SK-N-DZ (cell line): ENCODE data around the gene SLC52A3. TPM values are rescaled to one million over a fixed set of nuclear protein-coding genes. Genes with fewer than 3 reads are reported as not detected.
A peak's percentile ranks its signal among the peaks of the same experiment; 100 is the strongest.
"Not testable (repeated sequence)": the region's sequence is repeated elsewhere in the genome, so short reads cannot be mapped to it uniquely, and the experiment has no call there.

Source experiments
- DNase-seq: peaks from one replicate; pipeline ENCODE4 v3.0.0-alpha.2; 2015; ENCODE audit warnings: low spot score
- polyA plus RNA-seq, 2 experiments: library from polyadenylated mRNA; depleted of rRNA; stranded (reverse); fragments of >200 nt; gene quantifications; 2 replicates each; pipeline ENCODE4 v1.2.3, GENCODE V29; 2014

The SLC52A3 gene
- polyA plus RNA-seq (2014; cell fraction: cytosol; rRNA removed) = not detected in 2 replicates
- not detected in 2 replicates for polyA plus RNA-seq (2014; cell fraction: nucleus; rRNA removed)

- no peak for DNase-seq
Observed at GRCh38 chr20:768426-768978, at the start of gene SLC52A3. TSS of gene SLC52A3 (minus strand) at chr20:768500. CDS start at chr20:765774, 2,726 bp downstream.

- DNase-seq = peak; percentile 75
Observed at GRCh38 chr20:815914-816606, 47.8 kb upstream of the SLC52A3 start.

- DNase-seq = no peak
Observed at GRCh38 chr20:815226-815625, 46.9 kb upstream of the SLC52A3 start.

- no peak for DNase-seq
Observed at GRCh38 chr20:813390-813789, 45.1 kb upstream of the SLC52A3 start.

- not testable (repeated sequence) for DNase-seq
Observed at GRCh38 chr20:812435-812814, 44.1 kb upstream of the SLC52A3 start.

GRCh38 chr20:811776-812434 is 43.6 kb upstream of the SLC52A3 start:
- not testable (repeated sequence) for DNase-seq

GRCh38 chr20:805713-806112 is 37.4 kb upstream of the SLC52A3 start:
- DNase-seq = no peak

GRCh38 chr20:801678-802077 is 33.4 kb upstream of the SLC52A3 start:
- DNase-seq = no peak

- DNase-seq = not testable (repeated sequence)
Observed at GRCh38 chr20:800026-800425, 31.7 kb upstream of the SLC52A3 start.

- DNase-seq = not testable (repeated sequence)
Observed at GRCh38 chr20:798746-799145, 30.4 kb upstream of the SLC52A3 start.

GRCh38 chr20:796921-797320 is 28.6 kb upstream of the SLC52A3 start:
- DNase-seq = no peak

GRCh38 chr20:792248-792647 is 23.9 kb upstream of the SLC52A3 start:
- DNase-seq = no peak

- no peak for DNase-seq
Observed at GRCh38 chr20:791056-791455, 22.8 kb upstream of the SLC52A3 start.

- no peak for DNase-seq
Observed at GRCh38 chr20:787825-788224, 19.5 kb upstream of the SLC52A3 start.

GRCh38 chr20:779771-780170 is 11.5 kb upstream of the SLC52A3 start:
- no peak for DNase-seq

GRCh38 chr20:776165-776564 is 7.9 kb upstream of the SLC52A3 start:
- no peak for DNase-seq

- DNase-seq = no peak
Observed at GRCh38 chr20:775679-776135, 7.4 kb upstream of the SLC52A3 start.

- DNase-seq = no peak
Observed at GRCh38 chr20:774660-775057, 6.4 kb upstream of the SLC52A3 start.

- DNase-seq = no peak
Observed at GRCh38 chr20:774016-774659, 5.8 kb upstream of the SLC52A3 start.

GRCh38 chr20:772806-773205 is 4.5 kb upstream of the SLC52A3 start:
- DNase-seq = no peak

GRCh38 chr20:771741-772464 is 3.6 kb upstream of the SLC52A3 start:
- no peak for DNase-seq

GRCh38 chr20:770691-771090 is 2.4 kb upstream of the SLC52A3 start:
- no peak for DNase-seq
